Measurements from ENCODE around the gene COPRS. TPM values are rescaled to one million over a fixed set of nuclear protein-coding genes. Genes with fewer than 3 reads are reported as not detected.

Gene COPRS
- total and polyA plus RNA-seq, 2 of the 8 experiments (the other 6 are each of a cell fraction or from before 2014, with no cell fraction given), result 40.9 to 49.3 TPM

GRCh38 chr17:31811101-31811500, 47.9 kb downstream of the COPRS start:
- H4K91ac ChIP-seq (replicated peaks; ENCODE audit: insufficient read length, low read length), result no peak overlapping the region
- no peaks in the 10 kb centered on the region for H3K23me2 ChIP-seq (ENCODE audit: low read depth, low read length)
- H2BK12ac ChIP-seq (ENCODE audit: low read depth, low read length), result no peak overlapping the region
- no peak for TF ChIP-seq GABPA (IDR thresholded peaks at IDR 0.05; ENCODE audit: borderline replicate concordance, insufficient read depth, low read length)
- no peak for TF ChIP-seq SIN3A (conservative IDR thresholded peaks at IDR 0.05 in 1 of 2, IDR thresholded peaks at IDR 0.05 in 1 of 2; ENCODE audit: low read depth in 1 of 2, low read length in 2 of 2)
- no peak for TF ChIP-seq KDM5A (IDR thresholded peaks at IDR 0.05; ENCODE audit: low read length)
- no peak for TF ChIP-seq POU5F1 (IDR thresholded peaks at IDR 0.05; ENCODE audit: low read depth, low read length)
- TF ChIP-seq BCL11A (IDR thresholded peaks at IDR 0.05; ENCODE audit: low read depth in 2 of 2, low read length in 2 of 2), result no peak
- TF ChIP-seq SUZ12 (IDR thresholded peaks at IDR 0.05; ENCODE audit: low read length), result no peak
- no peak for TF ChIP-seq E2F6 (IDR thresholded peaks at IDR 0.05)
- no peak for TF ChIP-seq SAP30 (IDR thresholded peaks at IDR 0.05; ENCODE audit: insufficient read depth, insufficient replicate concordance, low read length)
- TF ChIP-seq SIX5 (IDR thresholded peaks at IDR 0.05; ENCODE audit: low read depth, low read length), result no peak
- no peak for TF ChIP-seq BACH1 (IDR thresholded peaks at IDR 0.05; ENCODE audit: low read length)
- no peak for TF ChIP-seq ASH2L (IDR thresholded peaks at IDR 0.05; ENCODE audit: low read length)
- CTCF ChIA-PET (ENCODE audit: partially characterized antibody), result no interaction called here
- WGBS, 2 experiments (ENCODE audit: extremely low coverage in 1 of 2, insufficient coverage in 1 of 2, insufficient read length in 1 of 2, insufficient replicate concordance in 2 of 2, low coverage in 1 of 2, low lambda C conversion rate in 2 of 2, missing lambda C conversion rate in 1 of 2), result 91% methylated on average over 4 of the region's 4 CpGs; no CpG with 5 or more reads in 1 of the 2 experiments
- no peak overlapping the region for H3K18ac ChIP-seq (ENCODE audit: extremely low read depth, low read length)
- H2AFZ ChIP-seq (ENCODE audit: low read length), result no peak overlapping the region
- no peak overlapping the region for H3K4ac ChIP-seq (replicated peaks; ENCODE audit: insufficient read length, low read depth, low read length)
- H3K4me2 ChIP-seq (ENCODE audit: insufficient read depth in 1 of 2, low read depth in 2 of 2, low read length in 2 of 2), result no peak overlapping the region
- no peak overlapping the region for H2BK120ac ChIP-seq (replicated peaks; ENCODE audit: low read depth, low read length)
- no peaks in the 10 kb centered on the region for H3K36me3 ChIP-seq (ENCODE audit: control insufficient read depth in 2 of 4, insufficient read depth in 4 of 4, low read length in 3 of 4)
- H4K5ac ChIP-seq (ENCODE audit: insufficient read length, low read depth, low read length), result no peak overlapping the region
- no peaks in the 10 kb centered on the region for H3K79me2 ChIP-seq (ENCODE audit: control insufficient read depth in 1 of 2, insufficient read depth in 2 of 2, low read length in 2 of 2)
- no peak overlapping the region for H2BK15ac ChIP-seq (ENCODE audit: low read length)
- H3K14ac ChIP-seq (ENCODE audit: insufficient read length), result no peak overlapping the region
- FAIRE-seq (no peak), DNase-seq (ENCODE audit: low read depth in 1 of 2, low spot score in 2 of 2) (no peak)
- no peak overlapping the region for H2BK5ac ChIP-seq (ENCODE audit: low read depth, low read length)
- H3K79me1 ChIP-seq (ENCODE audit: low read depth, low read length), result no peaks in the 10 kb centered on the region
- H3K4me1 ChIP-seq (replicated peaks in 1 of 4; ENCODE audit: control insufficient read depth in 3 of 4, insufficient read depth in 4 of 4, low read length in 3 of 4), result no peaks in the 10 kb centered on the region
- no peak overlapping the region for H3K9ac ChIP-seq (replicated peaks in 1 of 4; ENCODE audit: extremely low read depth in 1 of 4, low read depth in 3 of 4, low read length in 3 of 4)
- H3K27ac ChIP-seq (ENCODE audit: low read depth, low read length), result no peak overlapping the region
- H2BK20ac ChIP-seq (ENCODE audit: low read length), result no peak overlapping the region
- H3K4me3 ChIP-seq (ENCODE audit: extremely low read depth in 1 of 4, insufficient read depth in 2 of 4, low read depth in 3 of 4, low read length in 4 of 4), result no peak overlapping the region
- H3K27me3 ChIP-seq (replicated peaks in 1 of 4; ENCODE audit: control insufficient read depth in 3 of 4, extremely low read depth in 1 of 4, insufficient read depth in 3 of 4, low read length in 3 of 4), result no peaks in the 10 kb centered on the region
- H3K56ac ChIP-seq (replicated peaks; ENCODE audit: insufficient read length, low read depth, low read length), result no peak overlapping the region
- POLR2A ChIA-PET (ENCODE audit: partially characterized antibody), result no interaction called here
- H3K23ac ChIP-seq (ENCODE audit: insufficient read length), result no peak overlapping the region
- no peak overlapping the region for H4K8ac ChIP-seq (ENCODE audit: extremely low read depth, insufficient read depth, low read length)
- H2AK5ac ChIP-seq (ENCODE audit: low read depth, low read length), result no peak overlapping the region
- H3K9me3 ChIP-seq (ENCODE audit: insufficient read depth in 2 of 2, low read depth in 1 of 2, low read length in 1 of 2), result no peaks in the 10 kb centered on the region
- H4K20me1 ChIP-seq (replicated peaks in 1 of 2; ENCODE audit: control insufficient read depth in 1 of 2, insufficient read depth in 2 of 2, low read length in 2 of 2), result no peaks in the 10 kb centered on the region
